Calu3 (cell line): ENCODE measurements around the gene ZFP69. TPM values are rescaled to one million over a fixed set of nuclear protein-coding genes. Genes with fewer than 3 reads are reported as not detected.
A peak's percentile ranks its signal among the peaks of the same experiment; 100 is the strongest.

Experiments used
- Bru-seq: library from RNA; stranded (reverse); fragments of 400-500 nt; gene quantifications from one replicate; lab custom pipeline; 2021; lab: Mats Ljungman, UMichigan
- BruChase-seq, 2 experiments: library from RNA; stranded (reverse); fragments of 400-500 nt; gene quantifications; one replicate each; lab custom pipeline; 2021; lab: Mats Ljungman, UMichigan
- BruUV-seq: library from RNA; stranded (reverse); fragments of 400-500 nt; replicated peaks from 2 replicates; lab custom pipeline; 2021; lab: Mats Ljungman, UMichigan
- CTCF ChIA-PET: fragments of 300-600 bp; sonication (Branson Sonifier 250); formaldehyde crosslinking; loops from one replicate; lab custom pipeline; 2022; ENCODE audit warnings: antibody characterized with exemption; lab: Charles Lee
- DNase-seq: peaks from one replicate; pipeline ENCODE4 v3.0.0; 2022
- H3K27ac Mint-ChIP-seq: one replicate; pipeline ENCODE4 v1.8.0; 2022; ENCODE audit warnings: mixed read lengths; ENCODE audit not compliant: unreplicated experiment
- H3K27me3 Mint-ChIP-seq: one replicate; pipeline ENCODE4 v1.8.0; 2022; ENCODE audit warnings: mixed read lengths; ENCODE audit not compliant: unreplicated experiment
- H3K36me3 Mint-ChIP-seq: one replicate; pipeline ENCODE4 v1.8.0; 2022; ENCODE audit warnings: mild to moderate bottlenecking, moderate library complexity, mixed read lengths; ENCODE audit not compliant: insufficient read depth, unreplicated experiment
- H3K4me1 Mint-ChIP-seq: one replicate; pipeline ENCODE4 v1.8.0; 2022; ENCODE audit warnings: mild to moderate bottlenecking, low read depth, mixed read lengths; ENCODE audit not compliant: unreplicated experiment
- H3K4me3 Mint-ChIP-seq: one replicate; pipeline ENCODE4 v1.8.0; 2022; ENCODE audit warnings: mild to moderate bottlenecking, low read depth, moderate library complexity, mixed read lengths; ENCODE audit not compliant: unreplicated experiment
- H3K9me3 Mint-ChIP-seq: one replicate; pipeline ENCODE4 v1.8.0; 2022; ENCODE audit warnings: low read depth, mixed read lengths; ENCODE audit not compliant: unreplicated experiment
- CTCF ChIP-seq: fragments of 200-600 bp; IDR thresholded peaks from one replicate; pipeline ENCODE4 v1.8.0; 2022; ENCODE audit warnings: antibody characterized with exemption; ENCODE audit not compliant: unreplicated experiment
- intact Hi-C: fragments of 100-400 bp; cut with micrococcal nuclease; formaldehyde crosslinking; loops from one replicate; pipeline ENCODE4 v1.10.0; 2022; ENCODE audit not compliant: unreplicated experiment
- long read RNA-seq: library from polyadenylated mRNA; stranded (forward); transcript quantifications from one replicate; pipeline ENCODE4 v2.0.0, GENCODE V29; 2022
- total RNA-seq: library from RNA; stranded (reverse); gene quantifications from 2 replicates; pipeline ENCODE4 v1.2.3, GENCODE V29; 2022

Gene ZFP69
- total RNA-seq (2.7 and 2.9 TPM in 2 replicates), Bru-seq, nascent RNA (percentile 45 among the genes with signal in this experiment), BruChase-seq, experiment 1, labeled RNA remaining after a 6-hour chase (percentile 39 among the genes with signal in this experiment), BruChase-seq, experiment 2, labeled RNA remaining after a 2-hour chase (percentile 46 among the genes with signal in this experiment)
- long read RNA-seq, partial matches to known transcripts, result 1 of 3 reads
- long read RNA-seq, other reads (novel, unspliced or antisense), result 1 of 3 reads

- peaks cover 13% of the 10 kb centered on the region for H3K9me3 Mint-ChIP-seq
- peak within 1 kb of the TSS; percentile 40 for H3K27ac Mint-ChIP-seq
- CTCF ChIA-PET, result no interaction called here
- DNase-seq, result peak; percentile 75
- no TSS peak for BruUV-seq
- intact Hi-C loops, result no loop called here
- peaks cover 23% of the 10 kb centered on the region for H3K36me3 Mint-ChIP-seq
- H3K4me3 Mint-ChIP-seq, result peak within 1 kb of the TSS; percentile 71
- H3K4me1 Mint-ChIP-seq, result peaks cover 10% of the 10 kb centered on the region
- no peaks in the 10 kb centered on the region for H3K27me3 Mint-ChIP-seq
- TF ChIP-seq CTCF, result no peak
These were observed at the start of gene ZFP69 for GRCh38 chr1:40476924-40477677. Gene ZFP69 (plus strand): TSS chr1:40477290. CDS start chr1:40479362, 2,072 bp downstream.

DNA sequence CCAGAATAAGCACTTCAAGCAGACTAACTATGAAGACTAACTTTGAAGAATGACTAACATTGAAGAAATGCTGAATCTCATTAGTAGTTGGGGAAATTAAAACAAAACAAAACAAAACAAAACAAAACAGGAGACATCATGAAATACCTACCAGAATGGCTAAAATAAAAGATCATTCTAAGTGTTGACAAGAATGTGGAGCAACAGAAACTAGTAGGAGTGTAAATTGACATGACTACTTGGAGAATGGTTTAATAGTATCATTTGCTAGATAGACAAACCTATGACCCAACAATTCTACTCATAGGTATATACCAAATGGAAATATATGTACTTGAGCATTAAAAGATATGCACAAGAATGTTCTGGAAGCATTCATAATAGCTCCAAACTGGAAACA, 45.7 kb upstream of the ZFP69 start:
- H3K4me1 Mint-ChIP-seq, result no peaks in the 10 kb centered on the region
- no peaks in the 10 kb centered on the region for H3K27me3 Mint-ChIP-seq
- H3K4me3 Mint-ChIP-seq, result no peak overlapping the region
- intact Hi-C loops, result no loop called here
- CTCF ChIA-PET, result no interaction called here
- no peak overlapping the region for H3K27ac Mint-ChIP-seq
- H3K9me3 Mint-ChIP-seq, result peaks cover 2% of the 10 kb centered on the region
- no peak for DNase-seq
- no peak for TF ChIP-seq CTCF
- BruUV-seq, result no TSS peak
- H3K36me3 Mint-ChIP-seq, result no peaks in the 10 kb centered on the region

DNA sequence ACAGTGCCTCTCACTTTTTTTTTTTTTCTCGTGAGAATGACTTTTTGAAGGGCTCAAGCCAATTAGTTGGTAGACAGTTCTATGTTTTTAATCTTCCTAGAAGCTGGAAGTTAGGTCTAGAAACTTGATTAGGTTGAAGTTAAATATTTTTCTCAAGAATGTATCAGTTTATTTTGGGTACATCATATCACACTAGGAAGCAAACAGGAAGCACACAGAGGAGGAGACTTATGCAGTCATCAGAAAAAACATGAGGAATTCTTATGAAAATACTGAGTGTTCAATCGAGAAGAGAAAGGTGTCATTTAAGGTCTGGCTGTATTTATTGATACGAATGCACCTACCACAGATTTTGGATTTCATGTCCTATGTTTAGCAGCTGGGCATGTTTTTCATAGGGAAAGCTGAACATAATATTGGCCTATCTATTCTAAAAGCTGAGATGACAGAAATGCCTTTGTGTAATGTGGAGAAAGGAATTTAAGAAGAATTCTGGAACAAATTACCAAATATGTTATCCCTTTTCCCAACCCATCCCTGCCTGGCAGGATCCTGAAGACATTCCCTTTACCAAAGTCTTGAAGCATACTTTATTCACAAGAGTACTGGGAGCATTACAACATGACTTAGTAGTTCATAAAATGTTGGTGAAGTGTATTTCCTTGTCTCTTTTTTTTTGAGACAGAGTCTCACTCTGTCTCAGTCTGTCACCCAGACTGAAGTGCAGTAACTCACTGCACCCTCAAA, 44.3 kb upstream of the ZFP69 start:
- CTCF ChIA-PET, result interaction anchor here (0.7 kb wide), 1 partner anchor 26 kb away, joined by 3 read pairs; no protein-coding TSS in a partner anchor
- no peaks in the 10 kb centered on the region for H3K9me3 Mint-ChIP-seq
- no peaks in the 10 kb centered on the region for H3K27me3 Mint-ChIP-seq
- intact Hi-C loops, result no loop called here
- no peak overlapping the region for H3K27ac Mint-ChIP-seq
- no peak overlapping the region for H3K4me3 Mint-ChIP-seq
- no peaks in the 10 kb centered on the region for H3K4me1 Mint-ChIP-seq
- no peak for TF ChIP-seq CTCF
- H3K36me3 Mint-ChIP-seq, result no peaks in the 10 kb centered on the region
- BruUV-seq, result no TSS peak
- DNase-seq, result no peak

DNA sequence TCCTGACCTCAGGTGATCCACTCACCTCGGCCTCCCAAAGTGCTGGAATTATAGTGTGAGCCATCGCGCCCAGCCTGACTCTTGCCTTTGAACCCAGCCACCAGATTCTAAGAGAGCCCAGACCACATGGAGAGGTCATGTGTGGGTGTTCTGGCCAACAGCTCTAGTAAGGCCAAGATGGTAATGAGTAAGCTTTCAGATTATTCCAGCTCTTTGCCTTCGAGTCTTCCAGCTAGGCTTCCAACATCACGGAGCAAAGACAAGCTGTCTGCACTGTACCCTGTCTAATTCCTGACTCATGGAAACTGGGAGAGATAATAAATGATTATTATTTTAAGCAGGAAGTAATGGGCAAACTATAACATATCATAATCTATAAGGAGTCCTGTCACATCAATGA, 41.6 kb upstream of the ZFP69 start:
- no peak overlapping the region for H3K27ac Mint-ChIP-seq
- no peak overlapping the region for H3K4me3 Mint-ChIP-seq
- CTCF ChIA-PET, result no interaction called here
- intact Hi-C loops, result no loop called here
- peaks cover 2% of the 10 kb centered on the region for H3K9me3 Mint-ChIP-seq
- no TSS peak for BruUV-seq
- no peaks in the 10 kb centered on the region for H3K4me1 Mint-ChIP-seq
- H3K36me3 Mint-ChIP-seq, result no peaks in the 10 kb centered on the region
- H3K27me3 Mint-ChIP-seq, result no peaks in the 10 kb centered on the region
- no peak for DNase-seq
- no peak for TF ChIP-seq CTCF
